HG02981 (cell line): ENCODE measurements around the gene CRAMP1.
"Not testable (repeated sequence)": the region's sequence is repeated elsewhere in the genome, so short reads cannot be mapped to it uniquely, and the experiment has no call there.

Experiments
- ATAC-seq: cut with Tn5 transposase; IDR thresholded peaks from one replicate; pipeline ENCODE4 v1.9.1; 2021; ENCODE audit warnings: mild to moderate bottlenecking, moderate library complexity; ENCODE audit not compliant: unreplicated experiment

The CRAMP1 gene

GRCh38 chr16:1595511-1595910, 16.6 kb upstream of the CRAMP1 start:
- ATAC-seq: not testable (repeated sequence)

GRCh38 chr16:1596516-1596915, 15.6 kb upstream of the CRAMP1 start:
- no peak for ATAC-seq

- ATAC-seq: no peak
Measured at GRCh38 chr16:1597154-1597553, 15.0 kb upstream of the CRAMP1 start.

- ATAC-seq: no peak
Measured at GRCh38 chr16:1601031-1601430, 11.1 kb upstream of the CRAMP1 start.

- ATAC-seq: no peak
Measured at GRCh38 chr16:1601489-1601888, 10.7 kb upstream of the CRAMP1 start.

- ATAC-seq: no peak
Measured at GRCh38 chr16:1602285-1602684, 9.9 kb upstream of the CRAMP1 start.

GRCh38 chr16:1606774-1607173, 5.4 kb upstream of the CRAMP1 start:
- ATAC-seq: no peak

- ATAC-seq: no peak
Measured at GRCh38 chr16:1607971-1608370, 4.2 kb upstream of the CRAMP1 start.

- no peak for ATAC-seq
Measured at GRCh38 chr16:1610071-1610898, 1.9 kb upstream of the CRAMP1 start.

GRCh38 chr16:1610899-1611632, 1.1 kb upstream of the CRAMP1 start:
- ATAC-seq: no peak

GRCh38 chr16:1613211-1613622, 1.1 kb downstream of the CRAMP1 start:
- ATAC-seq: no peak

GRCh38 chr16:1613728-1614455, 1.7 kb downstream of the CRAMP1 start:
- ATAC-seq: no peak

GRCh38 chr16:1614456-1615102, 2.4 kb downstream of the CRAMP1 start:
- ATAC-seq: no peak

GRCh38 chr16:1615761-1616160, 3.6 kb downstream of the CRAMP1 start:
- ATAC-seq: no peak

GRCh38 chr16:1619976-1620375, 7.8 kb downstream of the CRAMP1 start:
- no peak for ATAC-seq

GRCh38 chr16:1620391-1620790, 8.2 kb downstream of the CRAMP1 start:
- ATAC-seq: no peak

GRCh38 chr16:1621851-1622250, 9.7 kb downstream of the CRAMP1 start:
- no peak for ATAC-seq

- no peak for ATAC-seq
Measured at GRCh38 chr16:1626327-1626726, 14.2 kb downstream of the CRAMP1 start.

GRCh38 chr16:1626776-1627175, 14.6 kb downstream of the CRAMP1 start:
- no peak for ATAC-seq

GRCh38 chr16:1630450-1631213, 18.5 kb downstream of the CRAMP1 start:
- ATAC-seq: no peak
